RKO (cell line): ENCODE measurements around the gene BRAT1.

Experiments
- DNase-seq: peaks from one replicate; pipeline ENCODE4 v3.0.0-alpha.2; 2016; ENCODE audit warnings: low spot score

The BRAT1 gene

GRCh38 chr7:2559283-2559950, 4.1 kb upstream of the BRAT1 start:
- peak; percentile 27 for DNase-seq

GRCh38 chr7:2558629-2559282, 3.4 kb upstream of the BRAT1 start, which contains the start of gene IQCE:
Gene IQCE, plus strand, starts transcription at chr7:2558979. Its CDS starts 203 bp downstream, at chr7:2559182.
- DNase-seq, result peak; percentile 88

GRCh38 chr7:2554661-2555111, 638 bp downstream of the BRAT1 start:
- DNase-seq, result no peak

- peak; percentile 17 for DNase-seq
Measured at GRCh38 chr7:2553831-2554581, 1.3 kb downstream of the BRAT1 start.

- peak; percentile 17 for DNase-seq
Measured at GRCh38 chr7:2553108-2553507, 2.2 kb downstream of the BRAT1 start.

GRCh38 chr7:2551418-2551817, 3.9 kb downstream of the BRAT1 start:
- no peak for DNase-seq

GRCh38 chr7:2546776-2547586, 8.3 kb downstream of the BRAT1 start:
- no peak for DNase-seq

- DNase-seq, result no peak
Measured at GRCh38 chr7:2545746-2546425, 9.4 kb downstream of the BRAT1 start.

GRCh38 chr7:2544541-2545188, 10.7 kb downstream of the BRAT1 start:
- DNase-seq, result no peak

GRCh38 chr7:2542916-2543871, 12.1 kb downstream of the BRAT1 start:
- no peak for DNase-seq

GRCh38 chr7:2542011-2542915, 13.1 kb downstream of the BRAT1 start:
- no peak for DNase-seq

- DNase-seq, result no peak
Measured at GRCh38 chr7:2541291-2542010, 13.9 kb downstream of the BRAT1 start.

- no peak for DNase-seq
Measured at GRCh38 chr7:2540641-2541051, 14.7 kb downstream of the BRAT1 start.

- no peak for DNase-seq
Measured at GRCh38 chr7:2540133-2540532, 15.2 kb downstream of the BRAT1 start.

GRCh38 chr7:2539031-2539911, 16.1 kb downstream of the BRAT1 start:
- no peak for DNase-seq

- DNase-seq, result no peak
Measured at GRCh38 chr7:2537981-2538851, 17.1 kb downstream of the BRAT1 start.
